Transverse colon (tissue), 4 donors: ENCODE data around the gene RPL38. TPM values are rescaled to one million over a fixed set of nuclear protein-coding genes. Genes with fewer than 3 reads are reported as not detected.

Source experiments
- DNase-seq: peaks from one replicate; pipeline ENCODE4 v3.0.0-alpha.2; 2019
- H3K27ac ChIP-seq, 4 donors: fragments of 200-600 bp; sonication (generic); 2 replicates each; pipeline ENCODE4 v1.5.1; 2016 to 2018; ENCODE audit warnings: inconsistent platforms in 4 of 4
- H3K27me3 ChIP-seq: fragments of 200-600 bp; sonication (generic); 2 replicates; pipeline ENCODE4 v1.5.1; 2017; ENCODE audit warnings: inconsistent platforms
- H3K36me3 ChIP-seq, 4 donors: fragments of 200-600 bp; sonication (generic); 2 replicates each; pipeline ENCODE4 v1.5.1; 2017 to 2019; ENCODE audit warnings: inconsistent platforms in 4 of 4
- H3K4me1 ChIP-seq, 4 donors: fragments of 200-600 bp; sonication (generic); 2 replicates each; pipeline ENCODE4 v1.5.1; 2017 to 2020; ENCODE audit warnings: inconsistent platforms in 4 of 4
- H3K4me3 ChIP-seq, 4 donors: fragments of 200-600 bp; sonication (generic); 1 replicate in 1 of 4; 2 replicates in 3 of 4; pipeline versions ENCODE4 v1.5.1 to v1.6.1; 2017 to 2019; ENCODE audit warnings: inconsistent platforms in 4 of 4
- H3K9me3 ChIP-seq, 2 donors: fragments of 200-600 bp; sonication (generic); 2 replicates each; pipeline ENCODE4 v1.5.1; 2017 to 2019; ENCODE audit warnings: inconsistent platforms in 2 of 2
- CTCF ChIP-seq, 5 experiments: fragments of 200-600 bp in 3 of 5; fragments of 450-650 bp in 2 of 5; sonication (generic) in 3 of 5; IDR thresholded peaks; 1 replicate in 2 of 5; 2 replicates in 3 of 5; pipeline ENCODE4 v1.5.1; 2016 to 2017; ENCODE audit warnings: antibody characterized with exemption in 5 of 5, inconsistent platforms in 3 of 5, mild to moderate bottlenecking in 2 of 5, moderate library complexity in 1 of 5
- EP300 ChIP-seq: sonication (generic); formaldehyde crosslinking; IDR thresholded peaks from one replicate; pipeline ENCODE4 v1.6.1; 2017; ENCODE audit warnings: antibody characterized with exemption, low read depth
- POLR2A ChIP-seq: fragments of 450-650 bp; IDR thresholded peaks from one replicate; pipeline ENCODE4 v1.6.1; 2016; ENCODE audit warnings: antibody characterized with exemption, mild to moderate bottlenecking, moderate library complexity
- POLR2AphosphoS5 ChIP-seq, 3 donors: sonication (generic); formaldehyde crosslinking; IDR thresholded peaks; one replicate each; pipeline ENCODE4 v1.6.1; 2016; ENCODE audit warnings: antibody characterized with exemption in 3 of 3
- WGBS, 2 donors: methylation state at CpG; one replicate each; pipeline ENCODE4 v1.1.5; 2018; ENCODE audit warnings: low coverage in 1 of 2; 5-methylcytosine and 5-hydroxymethylcytosine counted together
- in situ Hi-C, 4 donors: fragments of 200-750 bp; cut with MboI; loops; one replicate each; pipeline versions ENCODE4 v1.15.0 to v1.15.1; 2017; ENCODE audit warnings: low sequenced_read_pairs in 3 of 4, low pct_ligation_motif_present in 1 of 4, low pct_unique_long_range_greater_than_20kb in 1 of 4
- intact Hi-C: fragments of 100-400 bp; cut with DNase I; formaldehyde crosslinking; loops from one replicate; pipeline ENCODE4 v1.15.1; 2023; ENCODE audit warnings: low total_unique reads
- total RNA-seq, 4 donors: library from RNA; depleted of rRNA; stranded (reverse); fragments of >200 nt; gene quantifications; one replicate each; pipeline ENCODE4 v1.1.0, GENCODE V29; 2016

The RPL38 gene
- total RNA-seq, result 100 to 1,000 TPM in 3 of 4 donors, 10 to 100 TPM in 1; 65.1 to 310 (median 203) TPM

- in situ Hi-C loops, result loop anchor here in 3 of 4 donors (10.0 to 25.0 kb wide), 2 partner anchors 159 to 251 kb away; partner anchors contain the start of genes BTBD17 (in 2 of the 3) and GPR142 (in 2 of the 3)
- peak; percentile 97 for DNase-seq
- peak within 1 kb of the TSS; percentile 84 to 88 (median 86) for H3K27ac ChIP-seq
- H3K9me3 ChIP-seq, result no peaks in the 10 kb centered on the region
- no peaks in the 10 kb centered on the region for H3K36me3 ChIP-seq
- intact Hi-C loops, result loop anchor here (10.0 kb wide), 2 partner anchors 91 to 161 kb away; partner anchors contain the start of genes BTBD17 and GPR142
- H3K4me1 ChIP-seq, result peaks cover 14 to 50% (median 39%) of the 10 kb centered on the region in 4 donors
- TF ChIP-seq CTCF (IDR thresholded peaks at IDR 0.05) (peak; percentile 87 to 98 (median 95)), EP300 (no peak), POLR2AphosphoS5 (IDR thresholded peaks at IDR 0.05) (peak; percentile 97 to 98 (median 97)), POLR2A (peak; percentile 93)
- 0 to 1% methylated on average over 7 to 37 of the region's 53 CpGs for WGBS, 2 donors
- peak within 1 kb of the TSS; percentile 51 to 83 (median 75) for H3K4me3 ChIP-seq
- H3K27me3 ChIP-seq, result peaks cover 19% of the 10 kb centered on the region
These were observed at the start of gene RPL38 for GRCh38 chr17:74203439-74204240. TSS of gene RPL38 (plus strand) at chr17:74203678. CDS start at chr17:74203956, 278 bp downstream.

- Histone ChIP-seq H3K9me3 (no peaks in the 10 kb centered on the region), H3K36me3 (no peaks in the 10 kb centered on the region), H3K27me3 (peaks cover 11% of the 10 kb centered on the region), H3K4me1 (no peaks in the 10 kb centered on the region), H3K27ac (no peak overlapping the region), H3K4me3 (no peak overlapping the region)
- intact Hi-C loops (no loop called here), in situ Hi-C loops (loop anchor here in 1 of 4 donors (25.0 kb wide), 1 partner anchor 717 kb away; no protein-coding TSS in a partner anchor)
- 73 to 80% methylated on average over 3 to 11 of the region's 11 CpGs for WGBS, 2 donors
- TF ChIP-seq CTCF (IDR thresholded peaks at IDR 0.05) (no peak), POLR2AphosphoS5 (IDR thresholded peaks at IDR 0.05) (no peak), EP300 (no peak), POLR2A (no peak)
- no peak for DNase-seq
These were observed 49.6 kb upstream of the RPL38 start for GRCh38 chr17:74153821-74154430.

GRCh38 chr17:74156878-74157277, 46.6 kb upstream of the RPL38 start:
- Histone ChIP-seq H3K4me1 (no peaks in the 10 kb centered on the region), H3K27ac (no peak overlapping the region), H3K36me3 (no peaks in the 10 kb centered on the region), H3K4me3 (no peak overlapping the region), H3K27me3 (no peaks in the 10 kb centered on the region), H3K9me3 (no peaks in the 10 kb centered on the region)
- intact Hi-C loops, result no loop called here
- no peak for TF ChIP-seq POLR2A
- TF ChIP-seq CTCF (IDR thresholded peaks at IDR 0.05), result no peak
- TF ChIP-seq EP300, result no peak
- TF ChIP-seq POLR2AphosphoS5 (IDR thresholded peaks at IDR 0.05), result no peak
- in situ Hi-C loops, result loop anchor here in 1 of 4 donors (25.0 kb wide), 1 partner anchor 720 kb away; no protein-coding TSS in a partner anchor
- DNase-seq, result no peak
- 84% methylated on average over 6 of the region's 6 CpGs; no CpG with 5 or more reads in 1 of the 2 donors for WGBS, 2 donors

- Histone ChIP-seq H3K27me3 (no peaks in the 10 kb centered on the region), H3K27ac (no peak overlapping the region), H3K4me3 (no peak overlapping the region), H3K9me3 (no peaks in the 10 kb centered on the region), H3K36me3 (no peaks in the 10 kb centered on the region), H3K4me1 (no peaks in the 10 kb centered on the region)
- TF ChIP-seq EP300 (no peak), CTCF (IDR thresholded peaks at IDR 0.05) (no peak), POLR2AphosphoS5 (IDR thresholded peaks at IDR 0.05) (no peak), POLR2A (no peak)
- DNase-seq, result no peak
- intact Hi-C loops (no loop called here), in situ Hi-C loops (loop anchor here in 1 of 4 donors (25.0 kb wide), 1 partner anchor 720 kb away; no protein-coding TSS in a partner anchor)
- 82 to 100% methylated on average over 1 to 9 of the region's 9 CpGs for WGBS, 2 donors
These were observed 46.1 kb upstream of the RPL38 start for GRCh38 chr17:74157366-74157765.
